ENCODE data around the gene C1orf116. TPM values are rescaled to one million over a fixed set of nuclear protein-coding genes. Genes with fewer than 3 reads are reported as not detected.

Gene C1orf116
- total RNA-seq, 1 experiment from 2014 or later, result 2.4 TPM

DNA sequence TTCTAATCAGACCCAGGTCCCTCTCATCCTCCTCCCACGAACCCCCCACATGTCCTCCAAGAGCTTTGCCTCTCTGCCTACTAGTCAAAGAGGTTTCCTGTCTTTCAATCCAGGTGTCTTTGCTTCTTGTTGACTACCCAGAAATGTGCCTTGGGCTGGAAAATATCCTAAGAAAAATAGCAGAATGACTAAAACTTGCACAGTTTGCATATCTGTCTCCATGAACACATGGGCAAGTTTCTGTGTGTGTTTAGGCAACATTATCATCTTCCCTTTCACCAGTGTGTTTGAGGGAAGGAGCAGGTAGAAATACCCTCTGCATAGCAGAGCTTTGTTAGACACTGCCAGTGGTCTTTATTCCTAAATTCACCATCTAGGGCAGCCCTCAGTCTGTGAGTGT, 1.5 kb downstream of the C1orf116 start:
- no peaks in the 10 kb centered on the region for H3K36me3 Mint-ChIP-seq
- no peaks in the 10 kb centered on the region for H3K9me3 Mint-ChIP-seq
- no peak overlapping the region for H3K27ac Mint-ChIP-seq
- H3K27me3 Mint-ChIP-seq (ENCODE audit: low read depth), result no peaks in the 10 kb centered on the region
- DNase-seq (ENCODE audit: low spot score), result no peak
- peaks cover 53% of the 10 kb centered on the region for H3K4me1 Mint-ChIP-seq
- ChIA-PET CTCF (interaction anchor here (1.5 to 2.1 kb wide), 2 partner anchors 49 to 53 kb away, joined by 3 to 10 read pairs; no protein-coding TSS in a partner anchor), POLR2A (no interaction called here)
- H3K4me3 Mint-ChIP-seq, result no peak overlapping the region
- no peak for ATAC-seq
- no peak for TF ChIP-seq GTF2I (CRISPR knock-in tag; conservative IDR thresholded peaks at IDR 0.05)
- TF ChIP-seq, protein P1, sequence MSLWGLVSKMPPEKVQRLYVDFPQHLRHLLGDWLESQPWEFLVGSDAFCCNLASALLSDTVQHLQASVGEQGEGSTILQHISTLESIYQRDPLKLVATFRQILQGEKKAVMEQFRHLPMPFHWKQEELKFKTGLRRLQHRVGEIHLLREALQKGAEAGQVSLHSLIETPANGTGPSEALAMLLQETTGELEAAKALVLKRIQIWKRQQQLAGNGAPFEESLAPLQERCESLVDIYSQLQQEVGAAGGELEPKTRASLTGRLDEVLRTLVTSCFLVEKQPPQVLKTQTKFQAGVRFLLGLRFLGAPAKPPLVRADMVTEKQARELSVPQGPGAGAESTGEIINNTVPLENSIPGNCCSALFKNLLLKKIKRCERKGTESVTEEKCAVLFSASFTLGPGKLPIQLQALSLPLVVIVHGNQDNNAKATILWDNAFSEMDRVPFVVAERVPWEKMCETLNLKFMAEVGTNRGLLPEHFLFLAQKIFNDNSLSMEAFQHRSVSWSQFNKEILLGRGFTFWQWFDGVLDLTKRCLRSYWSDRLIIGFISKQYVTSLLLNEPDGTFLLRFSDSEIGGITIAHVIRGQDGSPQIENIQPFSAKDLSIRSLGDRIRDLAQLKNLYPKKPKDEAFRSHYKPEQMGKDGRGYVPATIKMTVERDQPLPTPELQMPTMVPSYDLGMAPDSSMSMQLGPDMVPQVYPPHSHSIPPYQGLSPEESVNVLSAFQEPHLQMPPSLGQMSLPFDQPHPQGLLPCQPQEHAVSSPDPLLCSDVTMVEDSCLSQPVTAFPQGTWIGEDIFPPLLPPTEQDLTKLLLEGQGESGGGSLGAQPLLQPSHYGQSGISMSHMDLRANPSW (CRISPR knock-in tag; conservative IDR thresholded peaks at IDR 0.05; ENCODE audit: low read depth), result no peak

DNA sequence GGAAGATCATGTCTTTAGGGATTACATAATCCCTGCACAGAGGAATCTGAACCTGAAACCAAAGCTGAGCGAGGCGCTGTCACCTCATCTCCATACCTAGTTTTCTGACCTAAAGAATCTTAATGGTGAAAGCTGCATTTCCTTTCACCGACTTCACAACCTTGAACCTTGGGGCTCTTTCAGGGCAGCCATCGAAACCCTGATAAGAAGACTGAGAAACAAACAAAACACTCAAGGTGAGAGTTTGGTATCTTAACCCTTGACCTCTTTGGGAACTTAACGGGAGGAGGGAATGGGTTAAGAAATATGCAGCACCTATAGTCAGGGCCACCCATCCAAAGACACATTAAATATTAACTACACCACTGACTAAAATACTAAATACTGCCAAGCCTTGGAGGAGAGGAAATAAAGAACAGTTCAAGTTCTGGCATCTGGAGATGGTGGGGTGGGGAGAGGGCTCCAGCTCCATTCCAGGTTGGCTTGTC, 2.0 kb downstream of the C1orf116 start:
- ATAC-seq (no peak), DNase-seq (ENCODE audit: low spot score) (no peak)
- H3K27me3 Mint-ChIP-seq (ENCODE audit: low read depth), result no peaks in the 10 kb centered on the region
- no peak for TF ChIP-seq CREB1 (CRISPR knock-in tag; IDR thresholded peaks at IDR 0.05)
- no peak for TF ChIP-seq NR3C1 (CRISPR knock-in tag; conservative IDR thresholded peaks at IDR 0.05; ENCODE audit: low read depth)
- TF ChIP-seq, protein P2, sequence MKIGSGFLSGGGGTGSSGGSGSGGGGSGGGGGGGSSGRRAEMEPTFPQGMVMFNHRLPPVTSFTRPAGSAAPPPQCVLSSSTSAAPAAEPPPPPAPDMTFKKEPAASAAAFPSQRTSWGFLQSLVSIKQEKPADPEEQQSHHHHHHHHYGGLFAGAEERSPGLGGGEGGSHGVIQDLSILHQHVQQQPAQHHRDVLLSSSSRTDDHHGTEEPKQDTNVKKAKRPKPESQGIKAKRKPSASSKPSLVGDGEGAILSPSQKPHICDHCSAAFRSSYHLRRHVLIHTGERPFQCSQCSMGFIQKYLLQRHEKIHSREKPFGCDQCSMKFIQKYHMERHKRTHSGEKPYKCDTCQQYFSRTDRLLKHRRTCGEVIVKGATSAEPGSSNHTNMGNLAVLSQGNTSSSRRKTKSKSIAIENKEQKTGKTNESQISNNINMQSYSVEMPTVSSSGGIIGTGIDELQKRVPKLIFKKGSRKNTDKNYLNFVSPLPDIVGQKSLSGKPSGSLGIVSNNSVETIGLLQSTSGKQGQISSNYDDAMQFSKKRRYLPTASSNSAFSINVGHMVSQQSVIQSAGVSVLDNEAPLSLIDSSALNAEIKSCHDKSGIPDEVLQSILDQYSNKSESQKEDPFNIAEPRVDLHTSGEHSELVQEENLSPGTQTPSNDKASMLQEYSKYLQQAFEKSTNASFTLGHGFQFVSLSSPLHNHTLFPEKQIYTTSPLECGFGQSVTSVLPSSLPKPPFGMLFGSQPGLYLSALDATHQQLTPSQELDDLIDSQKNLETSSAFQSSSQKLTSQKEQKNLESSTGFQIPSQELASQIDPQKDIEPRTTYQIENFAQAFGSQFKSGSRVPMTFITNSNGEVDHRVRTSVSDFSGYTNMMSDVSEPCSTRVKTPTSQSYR (CRISPR knock-in tag; IDR thresholded peaks at IDR 0.05), result no peak
- TF ChIP-seq, protein P3, sequence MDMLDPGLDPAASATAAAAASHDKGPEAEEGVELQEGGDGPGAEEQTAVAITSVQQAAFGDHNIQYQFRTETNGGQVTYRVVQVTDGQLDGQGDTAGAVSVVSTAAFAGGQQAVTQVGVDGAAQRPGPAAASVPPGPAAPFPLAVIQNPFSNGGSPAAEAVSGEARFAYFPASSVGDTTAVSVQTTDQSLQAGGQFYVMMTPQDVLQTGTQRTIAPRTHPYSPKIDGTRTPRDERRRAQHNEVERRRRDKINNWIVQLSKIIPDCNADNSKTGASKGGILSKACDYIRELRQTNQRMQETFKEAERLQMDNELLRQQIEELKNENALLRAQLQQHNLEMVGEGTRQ (CRISPR knock-in tag; IDR thresholded peaks at IDR 0.05), result no peak
- TF ChIP-seq, protein P4, sequence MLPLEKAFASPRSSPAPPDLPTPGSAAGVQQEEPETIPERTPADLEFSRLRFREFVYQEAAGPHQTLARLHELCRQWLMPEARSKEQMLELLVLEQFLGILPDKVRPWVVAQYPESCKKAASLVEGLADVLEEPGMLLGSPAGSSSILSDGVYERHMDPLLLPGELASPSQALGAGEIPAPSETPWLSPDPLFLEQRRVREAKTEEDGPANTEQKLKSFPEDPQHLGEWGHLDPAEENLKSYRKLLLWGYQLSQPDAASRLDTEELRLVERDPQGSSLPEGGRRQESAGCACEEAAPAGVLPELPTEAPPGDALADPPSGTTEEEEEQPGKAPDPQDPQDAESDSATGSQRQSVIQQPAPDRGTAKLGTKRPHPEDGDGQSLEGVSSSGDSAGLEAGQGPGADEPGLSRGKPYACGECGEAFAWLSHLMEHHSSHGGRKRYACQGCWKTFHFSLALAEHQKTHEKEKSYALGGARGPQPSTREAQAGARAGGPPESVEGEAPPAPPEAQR (CRISPR knock-in tag; IDR thresholded peaks at IDR 0.05), result no peak
- no peak for TF ChIP-seq IRF2 (CRISPR knock-in tag; IDR thresholded peaks at IDR 0.05; ENCODE audit: borderline replicate concordance, low read depth)
- no peak for TF ChIP-seq ZNF263 (CRISPR knock-in tag; IDR thresholded peaks at IDR 0.05; ENCODE audit: low read depth)
- TF ChIP-seq, protein P5, sequence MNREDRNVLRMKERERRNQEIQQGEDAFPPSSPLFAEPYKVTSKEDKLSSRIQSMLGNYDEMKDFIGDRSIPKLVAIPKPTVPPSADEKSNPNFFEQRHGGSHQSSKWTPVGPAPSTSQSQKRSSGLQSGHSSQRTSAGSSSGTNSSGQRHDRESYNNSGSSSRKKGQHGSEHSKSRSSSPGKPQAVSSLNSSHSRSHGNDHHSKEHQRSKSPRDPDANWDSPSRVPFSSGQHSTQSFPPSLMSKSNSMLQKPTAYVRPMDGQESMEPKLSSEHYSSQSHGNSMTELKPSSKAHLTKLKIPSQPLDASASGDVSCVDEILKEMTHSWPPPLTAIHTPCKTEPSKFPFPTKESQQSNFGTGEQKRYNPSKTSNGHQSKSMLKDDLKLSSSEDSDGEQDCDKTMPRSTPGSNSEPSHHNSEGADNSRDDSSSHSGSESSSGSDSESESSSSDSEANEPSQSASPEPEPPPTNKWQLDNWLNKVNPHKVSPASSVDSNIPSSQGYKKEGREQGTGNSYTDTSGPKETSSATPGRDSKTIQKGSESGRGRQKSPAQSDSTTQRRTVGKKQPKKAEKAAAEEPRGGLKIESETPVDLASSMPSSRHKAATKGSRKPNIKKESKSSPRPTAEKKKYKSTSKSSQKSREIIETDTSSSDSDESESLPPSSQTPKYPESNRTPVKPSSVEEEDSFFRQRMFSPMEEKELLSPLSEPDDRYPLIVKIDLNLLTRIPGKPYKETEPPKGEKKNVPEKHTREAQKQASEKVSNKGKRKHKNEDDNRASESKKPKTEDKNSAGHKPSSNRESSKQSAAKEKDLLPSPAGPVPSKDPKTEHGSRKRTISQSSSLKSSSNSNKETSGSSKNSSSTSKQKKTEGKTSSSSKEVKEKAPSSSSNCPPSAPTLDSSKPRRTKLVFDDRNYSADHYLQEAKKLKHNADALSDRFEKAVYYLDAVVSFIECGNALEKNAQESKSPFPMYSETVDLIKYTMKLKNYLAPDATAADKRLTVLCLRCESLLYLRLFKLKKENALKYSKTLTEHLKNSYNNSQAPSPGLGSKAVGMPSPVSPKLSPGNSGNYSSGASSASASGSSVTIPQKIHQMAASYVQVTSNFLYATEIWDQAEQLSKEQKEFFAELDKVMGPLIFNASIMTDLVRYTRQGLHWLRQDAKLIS (CRISPR knock-in tag; IDR thresholded peaks at IDR 0.05; ENCODE audit: borderline replicate concordance), result no peak
- no peak for TF ChIP-seq SP1 (CRISPR knock-in tag; conservative IDR thresholded peaks at IDR 0.05)
- no peak for TF ChIP-seq NFYB (CRISPR knock-in tag; conservative IDR thresholded peaks at IDR 0.05; ENCODE audit: low read depth)
- peaks cover 58% of the 10 kb centered on the region for H3K4me1 Mint-ChIP-seq
- ChIA-PET POLR2A (no interaction called here), CTCF (interaction anchor here (1.3 to 1.5 kb wide), 2 partner anchors 19 to 54 kb away, joined by 3 read pairs; no protein-coding TSS in a partner anchor)
- H3K27ac Mint-ChIP-seq, result peak overlapping the region; percentile 59; the same call in 1 of the 2 replicates
- H3K4me3 Mint-ChIP-seq, result no peak overlapping the region
- H3K36me3 Mint-ChIP-seq, result no peaks in the 10 kb centered on the region
- H3K9me3 Mint-ChIP-seq, result no peaks in the 10 kb centered on the region
